Measurements from ENCODE around the gene TIAL1.
"Not testable (repeated sequence)": the region's sequence is repeated elsewhere in the genome, so short reads cannot be mapped to it uniquely, and the experiment has no call there.

Gene TIAL1, protein sequence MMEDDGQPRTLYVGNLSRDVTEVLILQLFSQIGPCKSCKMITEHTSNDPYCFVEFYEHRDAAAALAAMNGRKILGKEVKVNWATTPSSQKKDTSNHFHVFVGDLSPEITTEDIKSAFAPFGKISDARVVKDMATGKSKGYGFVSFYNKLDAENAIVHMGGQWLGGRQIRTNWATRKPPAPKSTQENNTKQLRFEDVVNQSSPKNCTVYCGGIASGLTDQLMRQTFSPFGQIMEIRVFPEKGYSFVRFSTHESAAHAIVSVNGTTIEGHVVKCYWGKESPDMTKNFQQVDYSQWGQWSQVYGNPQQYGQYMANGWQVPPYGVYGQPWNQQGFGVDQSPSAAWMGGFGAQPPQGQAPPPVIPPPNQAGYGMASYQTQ

GRCh38 chr10:119596537-119597404 is at the start of gene TIAL1:
TSS of gene TIAL1 (minus strand) at chr10:119596964. CDS start at chr10:119596465, 499 bp downstream.
- DNase-seq: peak; percentile 97

GRCh38 chr10:119644994-119645393 is 48.2 kb upstream of the TIAL1 start:
- DNase-seq: no peak

DNA sequence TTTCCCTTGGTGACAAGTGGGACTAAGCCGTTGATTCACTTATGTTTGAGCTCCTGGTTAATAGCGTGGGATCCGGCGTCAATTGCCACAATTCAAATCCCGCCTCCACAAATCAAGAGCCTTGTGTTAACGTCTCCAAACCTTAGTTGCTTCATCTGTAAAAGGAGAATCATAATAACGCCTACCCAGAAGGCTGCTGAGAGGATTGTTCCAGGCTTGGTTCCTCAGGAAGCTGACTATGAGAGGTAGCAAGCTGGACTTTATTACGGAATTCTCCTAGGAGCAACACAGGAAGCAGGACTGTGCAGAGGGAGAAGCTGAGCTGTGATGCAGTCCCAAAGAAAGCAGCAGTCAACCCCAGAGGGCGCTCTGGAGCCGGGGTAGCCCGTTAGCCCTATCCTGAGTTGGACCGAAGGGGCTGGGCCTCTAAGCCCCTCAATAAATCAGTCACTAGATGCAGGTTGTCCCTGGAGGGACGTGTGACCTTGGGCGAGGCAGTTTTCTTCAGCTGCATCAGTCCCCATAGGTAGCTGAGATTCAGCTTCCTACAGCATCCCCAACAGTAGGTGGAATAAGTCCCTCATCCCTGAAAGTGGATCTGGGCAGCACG is 47.5 kb upstream of the TIAL1 start:
- DNase-seq: no peak

DNA sequence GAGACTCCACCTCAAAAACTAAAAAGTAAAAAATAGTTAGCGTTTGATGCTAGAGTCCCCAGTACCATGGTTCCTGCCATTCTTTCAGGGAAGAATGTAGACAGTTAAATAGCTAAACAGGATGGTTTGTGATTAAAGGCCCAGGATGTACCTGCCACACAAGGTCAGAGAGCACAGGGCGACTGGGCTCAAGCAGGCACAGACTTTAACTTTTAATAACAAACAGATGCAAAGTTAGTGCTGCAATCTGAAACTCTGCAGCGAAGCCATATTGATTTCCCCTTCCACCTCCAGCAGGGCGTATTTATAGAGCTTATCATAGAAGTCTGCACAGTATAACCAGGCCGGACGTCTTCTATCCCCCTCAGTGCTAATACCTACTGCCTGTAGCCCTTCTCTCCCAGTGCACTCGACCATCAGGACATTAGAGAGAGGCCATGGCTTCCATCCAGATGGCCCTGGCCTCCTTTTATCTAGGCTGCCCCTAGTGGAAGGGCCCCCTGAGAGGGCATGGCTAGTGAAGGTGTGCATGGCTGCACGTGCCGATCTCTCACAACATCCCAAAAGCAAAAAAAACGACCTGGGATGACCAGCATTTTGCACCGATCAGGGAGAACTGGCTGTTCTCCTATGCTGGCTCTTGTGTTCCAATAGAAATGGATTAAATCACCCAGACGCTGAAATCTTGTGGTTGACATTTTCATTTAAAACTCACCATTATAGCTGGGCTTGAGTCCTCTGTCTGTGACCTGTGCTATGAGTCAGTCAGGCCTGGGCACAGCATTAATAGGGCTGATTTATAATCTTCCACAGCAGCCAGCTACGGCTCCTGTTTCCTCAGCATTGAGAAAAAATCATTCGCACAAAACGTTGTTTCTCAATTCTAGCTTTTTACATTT is 46.8 kb upstream of the TIAL1 start:
- no peak for DNase-seq

DNA sequence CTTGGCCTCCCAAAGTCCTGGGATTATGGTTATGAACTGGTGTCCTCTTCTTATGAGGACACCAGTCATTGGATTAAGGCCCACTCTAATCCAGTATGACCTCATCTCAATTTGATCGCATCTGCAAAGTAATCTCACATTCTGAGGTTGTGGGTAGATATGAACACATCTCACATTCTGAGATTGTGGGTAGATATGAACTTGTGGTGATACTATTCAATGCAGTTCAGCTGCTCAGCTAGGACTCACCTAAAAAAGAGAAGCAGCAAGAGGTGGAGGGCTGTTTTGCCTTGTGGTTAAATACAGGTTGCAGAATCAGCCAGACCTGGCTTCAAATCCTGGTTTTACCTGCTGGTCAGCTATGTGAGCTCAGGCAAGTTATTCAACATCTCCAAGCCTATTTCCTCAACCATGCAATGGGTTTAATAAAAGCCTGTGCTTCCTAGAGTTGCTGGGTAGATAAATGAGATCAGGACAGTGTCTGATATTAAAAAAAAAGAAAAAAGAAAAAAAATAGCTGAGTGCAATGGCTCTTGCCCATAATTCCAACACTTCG is 45.9 kb upstream of the TIAL1 start:
- DNase-seq: no peak

DNA sequence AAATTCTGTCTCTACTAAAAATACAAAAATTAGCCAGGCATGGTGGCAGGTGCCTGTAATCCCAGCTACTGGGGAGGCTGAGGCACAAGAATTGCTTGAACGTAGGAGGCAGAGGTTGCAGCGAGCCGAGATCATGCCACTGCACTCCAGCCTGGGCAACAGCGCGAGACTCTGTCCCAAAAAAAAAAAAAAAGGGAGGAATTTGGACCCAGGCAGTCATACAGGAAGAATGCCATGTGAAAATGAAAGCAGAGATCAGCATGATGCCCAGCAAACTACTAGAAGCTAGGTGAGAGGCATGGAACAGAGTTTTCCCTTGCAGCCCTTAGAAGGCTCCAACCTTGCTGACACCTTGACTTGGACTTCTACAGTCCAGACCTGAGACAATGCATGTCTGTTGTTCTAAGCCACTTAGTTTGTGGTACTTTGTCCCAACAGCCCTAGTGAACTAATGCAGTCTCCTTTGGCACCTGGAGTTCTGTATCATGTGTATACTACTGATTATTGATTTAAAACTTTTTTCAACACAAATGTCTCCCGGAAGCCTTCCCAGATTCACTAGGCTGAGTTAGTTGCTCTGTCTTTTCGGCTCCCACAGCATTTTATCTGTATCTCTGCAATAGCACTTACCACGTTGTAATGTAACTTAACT is 44.2 kb upstream of the TIAL1 start:
- DNase-seq: no peak

DNA sequence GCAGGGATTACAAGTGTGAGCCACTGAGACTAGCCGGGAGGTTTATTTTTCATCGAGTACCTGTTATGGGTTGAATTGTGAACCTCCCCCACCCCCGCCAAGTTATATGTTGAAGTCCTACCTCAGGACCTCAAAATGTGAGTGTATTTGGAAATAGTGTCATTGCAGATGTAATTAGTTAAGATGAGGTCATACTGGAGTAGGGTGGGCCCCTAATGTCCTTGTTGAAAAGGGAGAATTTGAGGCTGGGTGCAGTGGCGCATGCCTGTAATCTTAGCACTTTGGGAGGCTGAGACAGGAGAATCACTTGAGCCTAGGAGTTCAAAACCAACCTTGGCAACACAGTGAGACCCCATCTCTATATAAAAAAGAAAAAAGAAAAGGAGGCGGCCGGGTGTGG is 43.6 kb upstream of the TIAL1 start:
- no peak for DNase-seq

DNA sequence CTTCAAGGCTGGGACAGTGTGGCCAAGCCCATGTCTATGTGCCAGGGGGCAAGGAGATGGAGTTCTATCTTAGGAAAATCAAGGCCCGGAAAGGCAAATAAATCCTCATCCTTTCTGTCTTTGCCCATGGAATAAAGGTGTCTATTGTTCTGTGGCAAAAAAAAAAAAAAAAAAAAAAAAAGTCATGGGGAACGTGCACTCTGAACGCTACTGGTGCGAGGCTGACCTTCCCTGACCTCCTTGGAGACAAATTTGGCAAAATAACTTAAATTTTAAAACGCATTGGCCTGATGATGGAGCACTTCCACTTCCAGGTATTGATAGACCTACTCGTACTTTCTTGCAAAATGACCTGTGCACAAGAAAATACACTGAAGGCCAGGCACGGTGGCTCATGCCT is 42.2 kb upstream of the TIAL1 start:
- no peak for DNase-seq

GRCh38 chr10:119637631-119638030 is 40.9 kb upstream of the TIAL1 start:
- no peak for DNase-seq

GRCh38 chr10:119634219-119634544 is 37.4 kb upstream of the TIAL1 start:
- DNase-seq: no peak

GRCh38 chr10:119633538-119634218 is 36.9 kb upstream of the TIAL1 start:
- DNase-seq: no peak

DNA sequence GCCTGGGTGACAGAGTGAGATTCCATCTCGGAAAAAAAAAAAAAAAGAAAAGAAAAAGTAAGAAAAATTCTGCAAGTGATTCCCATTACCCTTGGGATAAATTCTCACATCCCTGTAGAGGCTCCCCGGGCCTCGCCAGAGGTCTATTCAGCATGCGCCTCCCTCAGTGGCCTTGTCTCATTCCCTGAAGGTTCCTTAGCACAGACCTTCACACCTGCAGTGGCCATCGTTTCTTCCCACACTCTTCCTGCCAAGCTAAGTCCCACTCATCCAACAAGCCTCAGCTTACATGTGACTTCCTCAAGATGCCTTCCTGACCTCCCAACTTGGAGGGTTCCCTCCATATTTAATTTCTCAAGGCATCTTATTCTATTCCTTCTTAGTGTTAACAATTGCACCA is 33.5 kb upstream of the TIAL1 start:
- DNase-seq: no peak

DNA sequence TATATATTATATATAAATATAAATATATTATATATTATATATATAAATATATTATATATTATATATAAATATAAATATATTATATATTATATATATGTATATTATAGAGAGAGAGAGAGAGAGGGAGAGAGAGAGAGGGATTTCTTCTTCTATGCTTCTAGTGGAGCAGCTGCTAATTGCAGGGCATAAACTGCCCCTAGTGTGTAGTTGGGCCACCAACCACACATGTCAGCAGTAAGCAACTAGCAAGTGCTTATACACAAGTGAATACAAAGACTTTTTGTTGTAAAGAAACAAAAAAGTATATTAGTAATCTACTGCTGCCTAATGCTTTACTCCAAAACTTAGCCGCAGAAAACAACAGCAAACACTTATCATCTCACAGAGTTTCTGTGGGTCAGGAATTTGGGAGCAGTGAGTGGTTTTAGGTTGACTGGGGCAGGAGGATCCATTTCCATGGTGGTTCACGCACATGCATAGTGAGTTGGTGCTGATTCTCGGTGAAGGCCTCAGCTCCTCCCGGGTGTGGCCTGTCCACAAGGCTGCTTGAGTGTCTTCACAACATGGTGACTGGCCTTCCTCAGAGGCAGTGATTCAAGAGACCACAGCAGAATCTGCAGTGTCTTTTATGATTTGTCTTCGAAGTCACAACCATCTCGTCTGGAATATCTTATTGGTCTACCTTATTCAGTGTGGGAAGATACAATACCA is 29.0 kb upstream of the TIAL1 start:
- no peak for DNase-seq

DNA sequence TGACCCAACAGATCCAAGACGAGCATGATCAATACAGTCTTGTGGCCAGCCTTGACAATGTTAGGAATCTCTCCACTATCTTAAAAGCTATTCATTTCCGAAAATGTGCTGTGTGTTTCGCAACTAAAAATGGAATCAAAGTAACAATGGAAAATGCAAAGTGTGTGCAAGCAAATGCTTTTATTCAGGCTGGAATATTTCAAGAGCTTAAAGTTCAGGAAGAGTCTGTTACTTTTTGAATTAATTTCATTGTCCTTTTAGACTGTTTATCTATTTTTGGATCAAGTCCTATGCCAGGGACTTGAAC is 24.3 kb upstream of the TIAL1 start:
- no peak for DNase-seq

DNA sequence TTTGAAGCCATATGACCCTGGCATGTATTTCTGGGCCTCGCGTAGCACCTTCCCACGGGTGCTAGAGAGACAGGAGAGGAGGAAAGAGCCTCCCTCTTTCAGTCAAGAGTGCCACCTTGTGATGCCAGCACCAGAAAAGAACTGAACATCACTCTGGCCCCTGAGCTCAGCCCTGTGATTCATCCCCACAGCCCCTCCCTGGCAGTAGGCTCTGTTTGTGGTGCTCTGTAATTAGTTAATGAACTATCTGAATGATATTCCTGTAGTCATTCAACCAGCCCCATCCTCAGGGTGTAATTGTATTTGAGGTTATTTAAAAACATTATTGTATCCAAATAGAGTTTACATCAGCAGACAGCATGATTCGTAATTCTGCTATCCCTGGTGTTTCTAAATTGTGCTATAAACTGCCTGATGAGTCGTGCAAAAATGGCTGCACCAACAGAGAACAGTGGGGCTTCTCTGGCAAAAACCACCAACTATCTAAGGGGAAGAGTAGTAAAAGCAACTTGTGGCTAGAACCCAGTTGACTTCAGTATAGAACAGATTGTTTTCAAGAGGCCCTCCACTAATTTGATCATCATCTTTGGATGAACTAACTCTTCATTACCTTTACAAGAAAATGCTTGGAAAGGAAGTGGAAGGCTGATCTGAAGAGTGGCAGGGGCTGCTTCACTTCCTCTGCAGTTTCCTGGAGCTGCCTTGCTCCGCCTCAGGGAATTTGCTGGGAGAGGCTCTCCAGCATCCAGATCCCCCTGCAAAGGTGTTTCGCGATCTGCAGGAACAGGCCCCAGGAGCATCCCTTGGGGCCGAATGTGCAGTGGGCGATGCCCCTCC is 23.7 kb upstream of the TIAL1 start:
- DNase-seq: no peak

- DNase-seq: not testable (repeated sequence)
Measured at GRCh38 chr10:119619811-119620210, 23.0 kb upstream of the TIAL1 start.

GRCh38 chr10:119619215-119619614 is 22.5 kb upstream of the TIAL1 start:
- DNase-seq: no peak

GRCh38 chr10:119616882-119617570 is 20.3 kb upstream of the TIAL1 start:
- no peak for DNase-seq

GRCh38 chr10:119614686-119615085 is 17.9 kb upstream of the TIAL1 start:
- no peak for DNase-seq
